UCSD-AML1 (cell line): ENCODE measurements around the gene MAST2.

Experiments used
- DNase-seq: peaks from one replicate; lab custom pipeline; 2025; ENCODE audit not compliant: unreplicated experiment; lab: John Stamatoyannopoulos, UW

Gene MAST2

GRCh38 chr1:45974541-45975269 lies 171.3 kb downstream of the MAST2 start:
- no peak for DNase-seq

GRCh38 chr1:45976623-45977022 lies 173.2 kb downstream of the MAST2 start:
- no peak for DNase-seq

GRCh38 chr1:45979074-45979777 lies 175.8 kb downstream of the MAST2 start:
- DNase-seq, result no peak

GRCh38 chr1:45979778-45980176 lies 176.4 kb downstream of the MAST2 start:
- no peak for DNase-seq

- no peak for DNase-seq
Observed at GRCh38 chr1:45982359-45982758, 178.9 kb downstream of the MAST2 start.

- DNase-seq, result no peak
Observed at GRCh38 chr1:45983967-45984366, 180.6 kb downstream of the MAST2 start.

- DNase-seq, result no peak
Observed at GRCh38 chr1:45987204-45987603, 183.8 kb downstream of the MAST2 start.

- DNase-seq, result no peak
Observed at GRCh38 chr1:45989249-45989648, 185.8 kb downstream of the MAST2 start.

- DNase-seq, result no peak
Observed at GRCh38 chr1:45994423-45994822, 191.0 kb downstream of the MAST2 start.

GRCh38 chr1:45995298-45995697 lies 191.9 kb downstream of the MAST2 start:
- no peak for DNase-seq

GRCh38 chr1:45998020-45998617 lies 194.7 kb downstream of the MAST2 start:
- DNase-seq, result no peak

GRCh38 chr1:45999507-45999906 lies 196.1 kb downstream of the MAST2 start:
- DNase-seq, result no peak

- DNase-seq, result no peak
Observed at GRCh38 chr1:46001081-46001785, 197.8 kb downstream of the MAST2 start.

- no peak for DNase-seq
Observed at GRCh38 chr1:46002551-46003150, 199.2 kb downstream of the MAST2 start.

- no peak for DNase-seq
Observed at GRCh38 chr1:46003315-46003714, 199.9 kb downstream of the MAST2 start.

GRCh38 chr1:46004492-46004891 lies 201.1 kb downstream of the MAST2 start:
- DNase-seq, result no peak

GRCh38 chr1:46005594-46005993 lies 202.2 kb downstream of the MAST2 start:
- no peak for DNase-seq

- no peak for DNase-seq
Observed at GRCh38 chr1:46008585-46008984, 205.2 kb downstream of the MAST2 start.

GRCh38 chr1:46010611-46011010 lies 207.2 kb downstream of the MAST2 start:
- DNase-seq, result no peak

GRCh38 chr1:46011121-46011695 lies 207.8 kb downstream of the MAST2 start:
- no peak for DNase-seq

- no peak for DNase-seq
Observed at GRCh38 chr1:46012236-46012635, 208.8 kb downstream of the MAST2 start.
